Muscle layer of colon (tissue), 2 donors: Measurements from ENCODE around the gene EHBP1.

ENCODE experiments used
- H3K27ac ChIP-seq: one replicate; pipeline ENCODE4 v1.7.0; 2013; ENCODE audit warnings: low read depth, mild to moderate bottlenecking, low read length, moderate library complexity
- H3K27me3 ChIP-seq, 2 donors: one replicate each; pipeline ENCODE4 v1.7.0; 2013; ENCODE audit warnings: low read length in 2 of 2, mild to moderate bottlenecking in 2 of 2; ENCODE audit not compliant: insufficient read depth in 2 of 2, control insufficient read depth in 1 of 2
- H3K36me3 ChIP-seq: one replicate; pipeline ENCODE4 v1.7.0; 2013; ENCODE audit warnings: mild to moderate bottlenecking, low read length; ENCODE audit not compliant: insufficient read depth
- H3K4me1 ChIP-seq: one replicate; pipeline ENCODE4 v1.7.0; 2013; ENCODE audit warnings: mild to moderate bottlenecking, low read length; ENCODE audit not compliant: insufficient read depth
- H3K4me3 ChIP-seq, 2 donors: one replicate each; pipeline ENCODE4 v1.7.0; 2013; ENCODE audit warnings: low read length in 2 of 2, low read depth in 1 of 2, mild to moderate bottlenecking in 1 of 2, moderate library complexity in 1 of 2
- H3K9ac ChIP-seq: one replicate; pipeline ENCODE4 v1.7.0; 2013; ENCODE audit warnings: low read length
- H3K9me3 ChIP-seq: one replicate; pipeline ENCODE4 v1.7.0; 2013; ENCODE audit warnings: mild to moderate bottlenecking, low read length
- donor health status: abdominal sarcoma.
- donor health status: Adenocarcinoma of cecum.

EHBP1 gene

DNA sequence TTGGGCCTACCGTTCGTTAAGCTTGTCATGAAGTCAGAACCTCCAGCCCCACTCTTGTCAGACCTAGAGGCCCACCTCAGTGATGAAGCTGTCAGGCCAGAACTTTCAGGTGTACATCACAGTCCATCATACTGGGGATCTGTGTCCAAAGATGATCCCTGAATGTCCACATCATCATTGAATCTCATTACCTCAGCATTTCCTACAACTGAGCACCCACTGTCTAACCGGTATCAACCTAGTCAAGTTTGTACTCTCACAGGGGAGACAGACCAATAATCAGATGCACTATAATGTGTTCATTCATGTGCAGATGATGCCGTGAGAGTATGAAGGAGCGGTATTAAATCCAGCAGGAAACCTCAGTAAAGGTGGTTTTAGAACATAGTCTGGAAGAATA, 36.3 kb upstream of the EHBP1 start:
- no peaks in the 10 kb centered on the region for H3K27me3 ChIP-seq
- H3K27ac ChIP-seq = no peak overlapping the region
- H3K9me3 ChIP-seq = no peaks in the 10 kb centered on the region
- H3K9ac ChIP-seq = no peak overlapping the region
- peaks cover 58% of the 10 kb centered on the region for H3K4me1 ChIP-seq
- no peaks in the 10 kb centered on the region for H3K36me3 ChIP-seq
- H3K4me3 ChIP-seq = no peak overlapping the region

DNA sequence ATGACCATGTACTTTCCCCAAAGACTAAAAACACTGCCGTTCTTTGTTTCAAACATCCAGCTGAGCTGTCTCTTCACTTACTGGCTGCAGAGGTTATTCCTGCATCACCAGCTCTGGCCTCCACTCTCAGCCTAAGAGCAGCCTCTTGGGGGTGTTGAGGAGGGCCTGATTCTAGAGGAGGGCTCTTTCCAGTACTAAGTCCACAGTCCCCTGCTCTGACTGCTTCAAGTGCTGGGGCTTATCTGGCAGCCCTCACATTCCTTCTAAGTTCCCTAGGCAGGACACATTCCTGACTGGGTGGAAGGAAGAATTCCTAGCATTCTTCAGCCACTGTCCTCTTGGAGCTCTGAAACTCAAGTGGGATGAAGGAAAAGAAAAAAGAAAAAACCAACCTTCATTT, 32.9 kb upstream of the EHBP1 start:
- no peak overlapping the region for H3K9ac ChIP-seq
- H3K27ac ChIP-seq = no peak overlapping the region
- H3K27me3 ChIP-seq = no peaks in the 10 kb centered on the region
- H3K4me3 ChIP-seq = no peak overlapping the region
- no peaks in the 10 kb centered on the region for H3K9me3 ChIP-seq
- peaks cover 33% of the 10 kb centered on the region for H3K4me1 ChIP-seq
- H3K36me3 ChIP-seq = no peaks in the 10 kb centered on the region

DNA sequence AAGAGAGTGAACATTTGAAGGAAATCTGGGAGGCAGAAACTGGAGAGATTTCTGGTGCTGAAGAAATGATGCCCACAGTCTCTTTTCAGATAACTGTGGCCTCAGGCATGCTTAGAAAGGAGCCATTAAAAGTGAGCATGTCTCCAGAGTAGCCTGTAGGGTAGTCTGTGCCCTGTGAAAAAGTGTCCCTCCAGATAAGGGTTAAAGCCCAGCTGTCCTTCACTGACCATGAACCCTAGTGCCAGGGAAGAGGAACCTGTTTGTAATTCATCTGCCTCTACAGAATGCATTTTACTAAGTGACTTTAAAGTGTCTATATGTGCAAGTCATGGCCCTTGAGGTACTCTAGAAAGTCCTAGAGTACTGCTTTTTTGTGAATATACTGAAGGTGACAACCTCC, 30.5 kb upstream of the EHBP1 start:
- H3K27ac ChIP-seq = no peak overlapping the region
- H3K9me3 ChIP-seq = no peaks in the 10 kb centered on the region
- H3K4me3 ChIP-seq = no peak overlapping the region
- no peaks in the 10 kb centered on the region for H3K27me3 ChIP-seq
- H3K36me3 ChIP-seq = no peaks in the 10 kb centered on the region
- H3K9ac ChIP-seq = no peak overlapping the region
- H3K4me1 ChIP-seq = peaks cover 28% of the 10 kb centered on the region

DNA sequence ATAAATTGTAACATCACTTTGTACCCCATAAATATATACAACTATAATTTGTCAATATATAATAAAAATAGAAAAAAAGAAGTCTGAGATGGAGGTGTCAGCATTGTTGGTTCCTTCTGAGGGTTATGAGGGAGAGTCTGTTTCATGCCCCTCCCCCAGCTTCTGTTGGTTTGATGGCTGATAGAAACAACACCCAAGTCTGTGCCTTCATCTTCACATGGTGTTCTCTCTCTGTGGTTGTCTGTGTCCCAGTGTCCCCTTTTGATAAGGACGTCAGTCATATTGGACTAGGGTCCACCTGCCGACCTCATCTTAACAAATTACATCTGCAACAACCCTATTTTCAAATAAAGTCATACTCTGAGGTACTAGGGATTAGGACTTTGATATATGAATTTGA, 20.3 kb upstream of the EHBP1 start:
- no peaks in the 10 kb centered on the region for H3K4me1 ChIP-seq
- no peaks in the 10 kb centered on the region for H3K9me3 ChIP-seq
- H3K36me3 ChIP-seq = no peaks in the 10 kb centered on the region
- no peak overlapping the region for H3K9ac ChIP-seq
- no peaks in the 10 kb centered on the region for H3K27me3 ChIP-seq
- no peak overlapping the region for H3K4me3 ChIP-seq
- H3K27ac ChIP-seq = no peak overlapping the region

DNA sequence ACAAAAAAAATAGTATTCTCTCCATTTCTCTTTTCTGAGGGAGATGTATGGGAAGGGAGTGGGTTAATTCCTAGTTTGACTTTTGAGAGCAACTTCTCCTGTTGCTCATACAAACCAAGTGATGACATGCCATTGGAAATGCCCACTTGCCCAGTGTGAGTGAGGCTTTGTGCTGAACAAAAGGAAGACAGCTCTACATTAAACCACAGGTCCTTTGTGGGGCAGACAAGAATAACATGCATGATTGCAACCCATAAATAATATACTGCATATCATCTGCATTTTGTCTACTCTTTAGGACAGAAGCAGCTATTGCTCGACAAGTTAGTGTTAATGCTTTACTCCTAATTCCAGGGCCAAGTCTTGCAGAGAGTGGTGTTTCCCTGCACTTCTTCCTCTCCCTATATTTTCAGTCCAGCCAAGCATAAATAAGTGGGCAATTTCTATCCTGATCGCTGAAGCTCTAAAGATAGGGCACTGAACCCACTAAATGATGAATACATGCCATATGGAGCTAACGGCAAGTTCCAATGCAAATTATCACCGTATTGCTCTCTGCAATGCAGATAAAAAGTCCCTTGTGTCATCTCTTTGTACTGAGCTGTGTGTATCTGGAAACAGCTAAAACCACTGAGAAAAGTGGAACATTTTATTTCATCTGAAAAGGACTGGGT, 19.4 kb upstream of the EHBP1 start:
- H3K4me3 ChIP-seq = no peak overlapping the region
- H3K9me3 ChIP-seq = no peaks in the 10 kb centered on the region
- no peak overlapping the region for H3K27ac ChIP-seq
- H3K4me1 ChIP-seq = no peaks in the 10 kb centered on the region
- no peaks in the 10 kb centered on the region for H3K27me3 ChIP-seq
- no peaks in the 10 kb centered on the region for H3K36me3 ChIP-seq
- H3K9ac ChIP-seq = no peak overlapping the region

DNA sequence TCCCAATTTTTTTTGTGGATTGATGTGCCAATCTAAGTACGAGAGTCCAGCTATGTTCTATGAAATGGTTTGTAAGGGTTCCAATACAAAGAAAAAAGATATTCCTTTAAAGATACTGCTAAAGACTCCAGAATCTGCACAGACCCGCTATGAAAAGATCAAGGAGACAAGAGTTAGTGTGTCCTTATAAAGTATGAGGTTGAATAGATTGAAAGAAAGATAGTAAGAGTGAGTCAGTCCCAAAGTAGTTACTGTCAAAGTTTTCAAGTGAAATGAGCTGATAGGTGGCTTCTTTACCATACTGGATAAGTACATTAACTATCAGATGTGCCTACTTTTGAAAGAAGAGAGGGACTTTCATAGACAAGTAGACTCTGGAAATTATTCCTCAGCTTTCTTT, 17.9 kb upstream of the EHBP1 start:
- no peaks in the 10 kb centered on the region for H3K36me3 ChIP-seq
- no peaks in the 10 kb centered on the region for H3K27me3 ChIP-seq
- H3K4me3 ChIP-seq = no peak overlapping the region
- H3K9me3 ChIP-seq = no peaks in the 10 kb centered on the region
- no peak overlapping the region for H3K27ac ChIP-seq
- H3K4me1 ChIP-seq = no peaks in the 10 kb centered on the region
- H3K9ac ChIP-seq = no peak overlapping the region

DNA sequence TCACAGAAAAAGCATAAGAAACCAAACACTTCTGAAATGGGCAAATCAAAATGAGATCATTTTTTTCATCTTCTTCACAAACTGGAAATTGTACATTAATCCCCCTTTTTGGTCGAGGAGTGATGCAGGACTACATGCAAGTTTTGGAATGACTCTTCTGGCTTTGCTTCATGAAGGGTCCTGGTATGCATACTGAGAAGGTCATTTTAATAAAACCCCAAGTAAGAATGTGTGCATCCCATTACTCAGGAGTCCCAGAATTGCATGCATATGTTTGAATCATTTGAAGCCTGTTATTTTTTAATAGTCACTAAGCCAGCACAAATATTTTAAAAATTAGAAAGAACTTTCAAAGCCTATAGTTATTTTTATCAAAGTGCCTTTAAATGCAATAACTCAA, 16.7 kb upstream of the EHBP1 start:
- H3K4me3 ChIP-seq = no peak overlapping the region
- H3K36me3 ChIP-seq = no peaks in the 10 kb centered on the region
- no peaks in the 10 kb centered on the region for H3K27me3 ChIP-seq
- no peak overlapping the region for H3K27ac ChIP-seq
- no peaks in the 10 kb centered on the region for H3K4me1 ChIP-seq
- H3K9me3 ChIP-seq = no peaks in the 10 kb centered on the region
- H3K9ac ChIP-seq = no peak overlapping the region

DNA sequence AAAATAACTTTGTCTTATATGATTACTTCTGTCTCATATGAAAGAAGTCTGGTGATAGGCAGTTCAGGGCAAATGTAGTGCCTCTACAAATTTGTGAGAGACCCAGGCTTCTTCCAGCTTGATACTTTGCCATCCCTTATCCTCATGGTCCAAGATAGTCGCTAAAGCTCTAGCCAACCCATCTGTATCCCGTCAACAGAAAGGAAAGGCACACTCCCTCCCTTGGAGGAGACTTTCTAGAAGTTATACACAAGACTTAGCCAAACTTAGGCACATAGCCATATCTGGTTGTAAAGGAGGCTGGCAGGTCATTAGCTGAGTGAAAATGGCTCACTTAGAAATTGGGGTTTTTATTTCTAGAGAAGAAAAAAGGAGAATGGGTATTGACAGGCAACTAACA, 14.3 kb upstream of the EHBP1 start:
- H3K9me3 ChIP-seq = no peaks in the 10 kb centered on the region
- H3K4me3 ChIP-seq = no peak overlapping the region
- no peaks in the 10 kb centered on the region for H3K36me3 ChIP-seq
- H3K4me1 ChIP-seq = no peaks in the 10 kb centered on the region
- no peak overlapping the region for H3K27ac ChIP-seq
- H3K9ac ChIP-seq = no peak overlapping the region
- H3K27me3 ChIP-seq = no peaks in the 10 kb centered on the region

DNA sequence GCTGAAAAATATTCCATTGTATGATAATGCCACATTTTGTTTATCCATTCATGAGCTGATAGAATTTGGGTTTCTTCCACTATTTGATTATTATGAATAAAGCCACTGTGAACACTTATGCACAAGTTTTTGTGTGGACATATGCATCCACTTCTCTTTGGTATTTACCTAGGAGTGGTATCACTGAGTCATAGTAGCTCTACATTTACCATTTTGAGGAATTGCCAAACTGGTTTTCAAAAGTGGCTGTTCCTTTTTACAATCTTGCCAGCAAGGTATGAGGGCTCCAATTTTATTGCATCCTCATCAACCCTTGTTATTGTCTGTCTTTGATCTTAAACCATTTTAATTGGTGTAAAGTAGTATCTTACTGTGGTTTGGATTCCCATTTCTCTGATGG, 13.3 kb upstream of the EHBP1 start:
- no peaks in the 10 kb centered on the region for H3K27me3 ChIP-seq
- H3K9me3 ChIP-seq = no peaks in the 10 kb centered on the region
- no peak overlapping the region for H3K27ac ChIP-seq
- no peaks in the 10 kb centered on the region for H3K36me3 ChIP-seq
- H3K4me3 ChIP-seq = no peak overlapping the region
- no peaks in the 10 kb centered on the region for H3K4me1 ChIP-seq
- no peak overlapping the region for H3K9ac ChIP-seq

DNA sequence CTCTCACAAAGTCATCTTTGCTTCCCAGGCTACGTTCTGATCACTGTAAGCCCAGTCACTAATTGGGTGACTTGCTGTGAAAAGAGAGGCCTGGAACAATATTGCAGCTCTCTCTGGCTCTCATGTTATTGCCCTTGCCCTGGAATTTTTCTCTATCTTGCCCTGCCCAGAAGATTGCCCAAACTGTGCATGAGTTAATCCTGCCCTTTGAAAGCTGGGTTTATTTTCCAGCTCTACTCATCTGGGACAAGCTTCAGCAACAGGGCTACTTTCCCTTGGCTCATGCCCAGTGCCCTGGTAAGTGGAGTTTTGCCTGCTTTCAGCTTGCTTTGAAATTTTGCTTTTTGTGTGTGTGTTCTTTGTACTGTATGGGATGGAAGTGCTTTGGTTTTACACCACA, 6.9 kb upstream of the EHBP1 start:
- no peaks in the 10 kb centered on the region for H3K36me3 ChIP-seq
- H3K27ac ChIP-seq = no peak overlapping the region
- no peak overlapping the region for H3K4me3 ChIP-seq
- H3K9ac ChIP-seq = no peak overlapping the region
- H3K9me3 ChIP-seq = no peaks in the 10 kb centered on the region
- no peaks in the 10 kb centered on the region for H3K27me3 ChIP-seq
- H3K4me1 ChIP-seq = peaks cover 4% of the 10 kb centered on the region

DNA sequence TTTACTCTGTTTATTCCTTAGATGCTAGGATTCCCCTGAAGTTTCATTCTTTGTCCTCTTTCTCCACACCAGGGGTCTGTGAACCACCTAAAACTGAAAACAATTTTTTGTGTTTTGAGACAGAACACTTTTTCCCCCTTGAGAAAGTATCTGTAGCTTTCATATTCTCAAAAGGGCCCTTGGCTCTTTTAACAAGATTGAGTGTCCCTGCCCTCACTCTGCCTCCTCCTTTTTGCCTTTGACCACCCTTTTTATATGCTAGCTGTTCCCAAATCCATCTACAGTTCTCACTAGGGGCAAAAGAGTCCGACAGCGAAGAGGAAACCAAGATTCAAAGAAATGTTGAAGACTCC, 883 bp upstream of the EHBP1 start:
- H3K27me3 ChIP-seq = no peaks in the 10 kb centered on the region
- H3K27ac ChIP-seq = peak overlapping the region; percentile 86
- no peaks in the 10 kb centered on the region for H3K36me3 ChIP-seq
- no peaks in the 10 kb centered on the region for H3K9me3 ChIP-seq
- peaks cover 32% of the 10 kb centered on the region for H3K4me1 ChIP-seq
- H3K9ac ChIP-seq = peak overlapping the region; percentile 75
- peak overlapping the region; percentile 73 to 89 for H3K4me3 ChIP-seq

DNA sequence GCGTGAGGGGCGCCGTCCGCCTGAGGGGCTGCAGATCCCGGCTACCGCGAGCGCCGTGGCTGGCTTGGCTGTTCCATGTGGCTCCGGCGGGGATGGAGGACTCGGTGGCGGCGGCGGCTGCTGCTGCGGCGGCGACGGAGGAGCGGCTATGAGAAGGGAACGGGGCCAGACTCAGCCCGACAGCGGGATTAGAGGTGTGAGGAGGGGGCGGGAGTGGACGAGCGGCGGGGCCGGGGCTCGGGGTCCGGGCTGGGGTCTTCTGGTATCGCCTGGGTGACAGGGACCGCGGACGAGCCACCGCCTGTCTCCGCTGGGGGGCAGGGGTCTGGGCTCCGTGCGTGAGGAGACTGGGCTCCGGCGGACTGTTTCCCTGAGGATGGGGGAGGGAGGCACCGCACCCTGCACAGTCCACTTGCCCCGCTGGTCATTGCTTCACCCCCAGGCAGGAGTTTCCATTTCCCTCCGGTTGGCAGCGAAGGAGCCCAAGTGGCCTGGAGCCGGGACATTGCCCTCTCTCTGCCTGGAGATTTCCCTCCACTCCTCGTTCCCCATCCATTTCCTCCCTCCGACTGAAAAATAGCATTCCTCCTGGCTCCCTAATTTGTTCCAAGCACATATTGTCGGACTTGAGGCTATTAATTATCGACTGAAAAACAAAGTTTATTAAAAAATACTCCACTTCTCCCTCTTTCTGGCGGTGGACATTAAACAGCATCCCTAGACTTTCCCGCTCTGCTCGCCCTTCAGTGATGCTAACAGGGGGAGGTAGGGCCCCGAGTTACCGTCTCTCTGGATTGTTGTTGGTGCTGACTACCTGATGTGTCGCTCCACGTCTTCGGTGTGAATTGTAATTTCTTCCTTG, 577 bp downstream of the EHBP1 start:
- no peaks in the 10 kb centered on the region for H3K36me3 ChIP-seq
- peaks cover 39% of the 10 kb centered on the region for H3K4me1 ChIP-seq
- H3K27me3 ChIP-seq = no peaks in the 10 kb centered on the region
- peak overlapping the region; percentile 45 to 79 for H3K4me3 ChIP-seq
- peak overlapping the region; percentile 93 for H3K27ac ChIP-seq
- no peaks in the 10 kb centered on the region for H3K9me3 ChIP-seq
- H3K9ac ChIP-seq = peak overlapping the region; percentile 68
